HG03280 (cell line): ENCODE measurements around the gene GOLGA1.
"Not testable (repeated sequence)": the region's sequence is repeated elsewhere in the genome, so short reads cannot be mapped to it uniquely, and the experiment has no call there.

Experiments
- ATAC-seq: cut with Tn5 transposase; IDR thresholded peaks from one replicate; pipeline ENCODE4 v1.9.1; 2021; ENCODE audit warnings: mild to moderate bottlenecking, moderate library complexity; ENCODE audit not compliant: unreplicated experiment

GOLGA1 gene

DNA sequence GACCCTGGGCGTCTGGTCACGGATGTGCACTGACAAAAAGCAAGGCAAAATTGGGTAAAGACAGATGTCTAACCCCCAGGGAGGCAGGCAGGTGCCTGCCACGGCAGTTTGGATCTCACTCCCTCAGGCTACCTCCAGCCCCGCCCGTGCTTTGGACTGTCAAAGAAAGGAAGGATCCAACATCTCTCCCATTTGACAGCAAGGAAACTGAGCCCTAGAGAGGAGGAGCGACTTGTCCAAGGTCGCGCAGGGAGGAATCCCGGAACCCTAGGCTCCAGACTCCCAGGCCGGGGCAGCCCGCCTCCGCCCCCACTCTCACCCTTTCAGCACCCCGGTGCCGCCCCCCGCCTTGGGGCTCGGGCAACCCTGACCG is 376 bp downstream of the GOLGA1 start:
- ATAC-seq, result peak; percentile 44

DNA sequence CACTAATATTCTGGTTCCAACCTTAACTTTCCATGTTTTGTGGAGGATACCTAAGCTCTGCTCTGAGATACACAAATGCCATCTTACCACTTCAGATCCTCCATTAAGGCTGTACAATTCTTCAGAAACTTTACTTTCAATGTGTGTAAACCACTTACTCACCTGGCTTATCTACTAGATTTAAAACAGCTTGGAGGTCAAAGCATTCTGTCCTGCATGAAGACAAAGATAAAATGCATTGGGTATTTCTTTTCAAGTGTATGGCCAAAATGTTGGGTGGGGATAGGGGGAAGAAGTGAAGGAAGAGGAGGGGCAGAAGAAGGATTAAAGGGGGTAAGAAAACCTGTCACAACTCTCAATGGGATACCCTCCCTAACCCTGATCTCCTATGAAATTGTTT is 939 bp downstream of the GOLGA1 start:
- no peak for ATAC-seq

DNA sequence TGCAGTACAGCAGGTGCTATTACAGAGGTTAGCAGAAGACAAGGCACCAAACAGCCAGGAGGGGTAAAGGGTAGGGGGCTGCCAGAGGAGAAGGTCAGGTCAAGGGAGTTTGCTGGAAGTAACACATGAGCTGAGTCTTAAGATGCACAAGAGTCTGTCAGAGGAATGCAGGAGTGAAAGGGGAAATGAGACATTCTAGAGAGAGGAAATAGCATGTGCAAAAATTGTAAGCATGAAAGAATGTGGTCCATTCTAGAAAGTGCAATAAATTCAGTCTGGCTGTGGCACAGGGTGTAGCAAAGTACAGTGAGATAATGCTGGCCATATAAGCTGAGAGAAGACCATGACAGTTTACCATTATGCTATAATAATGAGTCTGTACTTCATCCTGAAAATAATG is 6.6 kb downstream of the GOLGA1 start:
- no peak for ATAC-seq

DNA sequence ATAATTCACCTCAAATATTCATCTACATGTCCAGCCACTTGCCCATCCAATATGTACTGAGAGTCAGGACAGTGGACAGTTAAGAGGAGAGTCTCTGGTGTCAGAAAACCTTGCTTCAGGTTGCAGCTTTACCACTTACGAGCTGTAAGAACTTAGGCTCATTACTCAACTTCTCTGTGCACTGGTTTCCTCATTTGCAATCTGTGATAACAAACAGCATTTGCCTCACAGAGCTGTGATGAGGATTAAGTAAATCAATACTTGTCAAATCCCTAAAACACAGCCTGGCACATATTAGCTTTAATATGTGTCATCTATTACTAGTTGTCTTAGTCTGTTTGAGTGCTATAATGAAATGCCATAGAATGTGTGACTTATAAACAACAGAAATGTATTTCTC is 8.6 kb downstream of the GOLGA1 start:
- no peak for ATAC-seq

DNA sequence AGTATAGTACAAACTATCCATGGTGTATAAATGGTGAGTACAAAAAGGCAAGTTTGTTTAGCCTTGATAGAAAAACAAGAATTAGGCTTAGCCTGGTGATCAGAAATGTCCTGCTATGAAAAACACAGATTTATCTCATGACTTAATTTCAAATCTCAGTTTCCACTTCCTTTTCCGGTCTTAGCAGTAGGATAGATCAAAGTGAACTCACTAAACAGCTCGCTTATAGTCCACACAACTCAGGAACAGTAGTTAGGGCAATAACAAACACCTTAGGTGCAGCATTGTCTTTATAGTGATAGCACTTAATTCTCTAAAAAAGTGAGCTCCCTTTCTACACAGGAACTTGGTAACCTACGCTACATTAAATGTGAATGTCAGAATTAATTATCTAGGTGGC is 11.4 kb downstream of the GOLGA1 start:
- no peak for ATAC-seq

DNA sequence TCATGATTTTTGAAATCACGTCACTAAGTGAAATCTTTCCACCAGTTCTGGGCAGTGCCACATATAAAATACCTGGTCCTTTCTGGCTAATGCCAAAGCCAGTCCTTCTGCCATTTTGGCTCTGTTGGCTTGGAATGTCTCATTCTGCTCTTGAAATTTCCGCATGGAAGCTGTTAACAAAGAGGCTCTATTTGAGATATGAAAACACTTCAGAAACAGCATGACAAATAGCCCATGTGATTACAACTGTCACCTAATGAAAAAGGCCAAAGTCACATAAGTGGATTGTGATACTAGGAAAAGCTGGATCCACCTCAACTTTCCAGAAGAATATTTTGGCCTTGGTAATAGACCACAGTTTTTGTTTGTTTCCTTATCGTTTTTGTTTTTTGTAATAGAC is 12.8 kb downstream of the GOLGA1 start:
- no peak for ATAC-seq

DNA sequence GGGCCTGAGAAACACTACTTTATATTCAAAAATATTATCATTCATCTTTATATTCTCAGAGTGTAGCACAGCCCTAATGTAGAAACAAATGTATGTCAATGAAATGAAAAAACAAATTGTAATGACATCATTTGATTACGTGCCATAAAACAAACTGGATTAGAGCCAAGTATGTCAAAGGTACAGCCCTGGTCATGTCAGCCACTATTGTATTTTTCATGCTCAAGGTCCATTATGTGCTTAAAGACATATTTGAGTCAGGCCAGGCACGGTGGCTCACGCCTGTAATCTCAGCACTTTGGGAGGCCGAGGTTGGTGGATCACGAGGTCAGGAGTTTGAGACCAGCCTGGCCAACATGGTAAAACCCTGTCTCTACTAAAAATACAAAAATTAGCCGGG is 20.5 kb downstream of the GOLGA1 start:
- not testable (repeated sequence) for ATAC-seq

DNA sequence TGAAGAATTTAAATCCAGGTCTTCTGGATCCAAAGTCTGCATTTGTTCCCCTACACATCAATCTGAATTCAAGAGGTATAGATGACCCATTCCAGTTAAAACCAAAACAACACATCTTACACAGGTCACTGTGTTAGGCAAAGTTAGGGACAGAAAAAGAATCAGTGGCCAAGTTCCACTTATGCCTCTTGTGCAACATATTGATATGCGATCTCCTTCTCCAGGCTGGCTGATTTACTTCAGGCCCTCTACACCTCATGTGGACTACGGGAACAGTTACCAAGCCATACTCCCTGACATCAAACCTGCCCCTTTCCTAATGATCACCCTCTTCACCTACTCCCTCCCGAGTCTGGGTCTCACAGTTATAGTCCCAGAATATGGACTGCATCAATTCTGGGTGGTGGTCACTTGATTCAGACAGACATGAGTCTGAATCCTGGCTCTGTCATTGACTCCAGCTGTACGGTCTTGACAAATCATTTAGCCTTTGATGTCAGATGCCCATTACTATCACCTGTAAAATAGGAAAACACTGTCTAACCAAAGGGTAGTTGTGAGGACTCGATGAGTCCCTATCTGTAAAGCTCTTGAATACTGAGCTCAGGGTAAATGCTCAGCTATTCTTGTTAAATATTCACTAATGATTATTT is 26.0 kb downstream of the GOLGA1 start:
- ATAC-seq, result no peak

DNA sequence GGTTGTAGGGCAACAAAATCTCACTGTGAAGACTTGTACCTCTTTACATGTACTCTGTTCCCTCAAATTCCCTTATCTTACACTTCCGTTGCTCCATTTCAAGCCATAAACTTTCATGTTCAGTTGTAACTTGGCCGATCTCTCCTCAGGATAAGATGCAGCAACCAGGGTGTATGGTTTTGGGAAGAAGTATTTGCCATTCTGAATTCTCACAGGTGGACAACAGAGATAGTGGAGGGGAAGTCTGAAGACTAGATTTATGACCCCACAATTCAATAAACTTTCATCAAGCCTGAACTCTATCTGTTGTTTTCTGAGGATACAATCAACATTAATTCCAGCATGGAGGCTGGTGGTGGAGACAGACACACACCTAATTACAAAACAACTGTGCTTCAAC is 27.5 kb downstream of the GOLGA1 start:
- no peak for ATAC-seq

DNA sequence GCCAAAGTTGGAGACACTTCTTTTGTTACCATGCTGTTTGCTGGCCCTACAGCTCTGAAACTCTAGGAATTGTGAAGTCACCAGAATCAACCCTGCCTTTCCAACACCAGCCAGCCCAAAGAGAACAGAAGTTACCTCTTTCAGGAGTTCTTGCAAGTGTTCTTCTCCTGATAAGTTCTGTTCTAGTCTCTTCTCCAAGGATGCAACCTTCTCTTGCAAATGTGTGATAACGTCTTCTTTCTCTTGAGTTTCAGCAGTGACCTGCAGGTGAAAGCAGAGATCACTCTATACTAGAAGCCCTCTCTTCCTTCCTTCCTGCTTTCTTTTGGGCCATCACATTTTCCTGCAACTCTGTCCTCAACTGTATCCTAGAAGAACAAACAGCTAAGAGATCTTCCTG is 29.1 kb downstream of the GOLGA1 start:
- no peak for ATAC-seq

DNA sequence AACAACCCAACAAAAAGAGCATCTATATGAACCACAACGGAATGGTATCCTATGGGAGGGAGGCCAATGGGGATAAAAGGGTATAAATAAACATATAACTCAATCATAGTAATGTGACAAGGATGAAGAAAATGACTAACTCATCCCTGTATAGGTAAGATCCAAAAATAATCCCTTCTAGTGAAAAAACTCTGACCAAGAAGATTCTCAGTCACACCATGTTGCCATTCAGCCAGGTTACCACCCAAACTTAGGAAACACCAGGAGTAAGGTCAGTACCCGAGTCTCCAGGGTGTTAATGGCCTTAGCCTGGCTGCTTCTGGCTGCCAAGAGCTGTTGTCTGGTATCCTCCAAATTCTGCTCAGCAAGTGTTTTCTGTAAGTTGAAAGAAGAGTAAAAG is 32.8 kb downstream of the GOLGA1 start:
- no peak for ATAC-seq

DNA sequence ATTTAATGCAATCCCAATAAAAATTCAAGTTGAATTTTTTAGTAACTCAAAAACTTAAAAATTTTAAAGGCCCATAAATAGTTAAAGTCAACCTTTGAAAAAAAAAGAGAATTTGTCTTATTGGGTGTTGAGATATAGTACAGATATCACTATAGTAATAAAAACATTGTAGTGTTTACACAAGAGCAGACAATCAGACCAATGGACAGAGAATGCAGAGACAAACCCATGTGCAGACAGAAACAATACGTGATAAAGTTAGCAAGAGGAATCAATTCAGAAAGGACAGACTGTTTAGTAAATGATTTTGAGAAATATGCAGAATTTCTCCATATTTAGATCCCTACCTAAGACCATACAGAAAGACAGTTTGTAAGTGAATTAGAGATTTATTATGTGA is 33.9 kb downstream of the GOLGA1 start:
- ATAC-seq, result no peak

DNA sequence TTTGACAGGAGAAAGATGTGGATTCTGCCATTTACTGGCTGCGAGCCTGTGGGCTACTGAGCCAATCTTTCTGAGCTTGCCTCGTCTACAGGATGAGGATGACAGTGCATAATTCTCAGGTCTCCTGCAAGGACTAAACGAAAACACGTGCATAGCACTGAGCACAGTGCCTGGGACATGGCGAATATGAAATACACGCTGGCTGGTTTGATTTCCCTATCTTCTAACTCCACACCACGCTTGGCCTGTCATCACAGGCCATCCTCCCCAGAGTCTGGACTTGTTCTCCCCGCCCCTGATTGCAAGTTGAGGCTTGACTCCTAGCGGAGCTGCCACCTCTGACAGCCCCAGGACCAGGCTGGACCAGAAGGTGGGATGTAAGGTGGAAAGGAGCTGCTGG is 41.0 kb downstream of the GOLGA1 start:
- ATAC-seq, result no peak

DNA sequence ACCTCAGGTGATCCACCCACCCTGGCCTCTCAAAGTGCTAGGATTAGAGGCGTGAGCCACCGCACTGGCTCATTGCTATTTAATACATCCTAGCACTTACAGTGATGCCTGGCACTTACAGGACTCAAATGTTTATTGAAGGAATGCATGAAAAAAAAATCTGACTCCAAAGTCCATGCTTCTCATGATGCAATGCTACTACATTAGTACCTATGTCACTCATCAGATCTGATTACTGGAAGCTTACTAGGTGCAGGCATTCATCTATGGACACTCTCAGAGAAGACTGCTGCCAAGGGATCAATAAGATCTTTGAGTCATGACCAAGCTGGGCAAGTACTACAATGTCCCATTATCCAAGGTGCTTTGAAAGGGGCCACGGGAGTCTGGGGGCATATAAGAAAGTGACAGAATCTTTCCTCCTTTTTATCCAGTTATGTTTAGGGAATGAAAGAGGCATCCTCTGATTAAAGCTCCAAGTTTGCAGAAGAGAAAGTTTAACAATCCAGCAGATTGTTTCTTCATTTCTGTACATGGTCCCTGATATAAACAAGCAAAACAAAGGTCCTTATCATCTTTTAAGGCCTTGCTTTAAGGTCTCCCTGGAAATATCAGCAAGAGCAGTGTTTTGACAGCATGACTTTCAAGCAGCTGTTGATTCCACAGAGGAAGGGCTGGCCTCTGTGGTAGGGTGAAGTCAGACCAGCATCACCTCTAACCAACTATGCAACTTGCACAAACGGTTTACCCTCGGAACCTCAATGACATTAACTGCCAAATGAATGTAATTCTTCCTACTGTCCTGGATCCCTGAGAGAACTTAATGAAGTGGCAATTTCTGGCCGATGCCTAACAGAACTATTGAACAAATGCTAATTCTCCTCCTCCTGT is 43.1 kb downstream of the GOLGA1 start:
- no peak for ATAC-seq

DNA sequence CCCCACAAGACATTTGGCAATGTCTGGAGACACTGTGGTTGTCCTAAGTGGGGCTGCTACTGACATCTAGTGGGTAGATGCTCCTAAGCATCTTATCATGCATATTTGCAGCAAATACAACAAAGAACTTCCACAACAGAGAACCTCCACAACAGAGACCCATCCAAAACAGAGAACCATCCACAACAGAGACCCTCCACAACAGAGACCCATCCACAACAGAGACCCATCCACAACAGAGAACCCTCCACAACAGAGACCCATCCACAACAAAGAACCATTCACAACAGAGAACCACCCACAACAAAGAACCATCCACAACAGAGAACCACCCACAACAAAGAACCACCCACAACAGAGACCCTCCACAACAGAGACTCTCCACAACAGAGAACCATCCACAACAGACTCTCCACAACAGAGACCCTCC is 46.1 kb downstream of the GOLGA1 start:
- ATAC-seq, result no peak

DNA sequence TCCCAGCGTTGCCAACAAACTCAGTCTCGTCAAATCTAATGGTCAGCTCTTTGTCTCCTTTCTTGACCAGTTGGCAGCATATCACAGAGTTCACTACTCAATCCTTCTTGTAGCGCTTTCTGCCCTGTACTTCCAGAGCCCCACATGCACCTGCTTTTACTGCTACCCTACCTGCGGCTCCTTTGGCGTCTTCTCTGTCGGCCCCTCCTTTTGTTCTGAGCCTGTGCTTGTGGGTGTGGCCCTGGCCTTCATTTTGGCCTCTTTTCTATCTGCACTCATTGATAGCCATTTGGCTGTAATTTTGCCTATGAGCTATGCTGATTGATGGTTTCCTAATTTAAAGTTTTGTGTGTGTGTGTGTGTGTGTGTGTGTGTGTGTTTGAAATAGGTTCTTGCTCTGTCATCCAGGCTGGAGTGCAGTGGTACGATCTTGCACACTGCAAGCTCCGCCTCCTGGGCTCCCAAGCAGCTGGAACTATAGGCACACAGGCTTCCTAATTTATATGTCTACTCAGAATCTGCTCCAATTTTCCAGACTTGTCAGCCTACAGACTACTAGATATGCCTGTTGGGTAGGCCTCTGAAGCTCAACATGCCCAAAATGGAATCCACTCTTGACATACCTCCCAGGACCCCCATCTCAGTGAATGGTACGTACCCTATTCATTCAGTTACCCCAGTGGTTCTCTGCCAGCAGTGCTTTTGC is 46.7 kb downstream of the GOLGA1 start:
- no peak for ATAC-seq

DNA sequence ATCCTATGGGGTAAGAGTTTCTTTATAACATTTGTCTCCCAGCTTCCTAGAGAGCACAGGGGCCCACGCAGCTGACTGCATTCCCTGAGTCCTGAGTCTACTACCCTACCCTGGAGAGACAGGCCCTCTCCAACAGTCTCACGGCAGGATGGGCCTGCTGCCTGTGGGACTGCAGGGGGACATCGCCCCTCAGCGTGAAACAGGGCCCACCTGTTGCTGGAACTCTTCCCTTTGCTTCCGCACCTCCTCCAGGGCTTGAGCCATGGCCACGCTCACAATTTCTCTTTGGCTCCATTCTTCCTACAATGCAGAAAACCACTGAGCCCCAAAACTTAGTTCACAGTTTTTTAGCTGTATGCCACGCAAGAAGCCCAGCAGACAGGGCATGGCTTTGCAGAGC is 50.7 kb downstream of the GOLGA1 start:
- no peak for ATAC-seq

DNA sequence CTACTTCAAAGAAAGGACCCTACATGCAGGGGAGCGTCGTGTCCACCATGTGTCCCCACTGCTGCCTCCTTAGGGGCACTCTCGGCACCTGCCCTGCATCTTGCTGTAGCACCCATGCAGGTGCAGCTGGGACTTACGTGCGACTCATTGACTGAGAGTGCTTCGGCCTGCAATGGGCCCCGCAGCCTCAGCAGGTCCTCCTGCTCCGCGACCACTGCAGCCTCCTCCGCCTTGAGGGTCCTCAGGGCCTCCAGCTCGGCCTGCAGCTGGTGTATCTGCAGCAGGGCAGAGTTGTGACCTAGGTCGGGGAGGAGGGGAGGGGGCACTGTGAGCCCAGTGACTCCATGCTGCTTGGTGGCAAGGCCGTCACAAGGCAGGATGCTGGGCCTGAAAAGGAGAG is 51.9 kb downstream of the GOLGA1 start:
- ATAC-seq, result no peak

DNA sequence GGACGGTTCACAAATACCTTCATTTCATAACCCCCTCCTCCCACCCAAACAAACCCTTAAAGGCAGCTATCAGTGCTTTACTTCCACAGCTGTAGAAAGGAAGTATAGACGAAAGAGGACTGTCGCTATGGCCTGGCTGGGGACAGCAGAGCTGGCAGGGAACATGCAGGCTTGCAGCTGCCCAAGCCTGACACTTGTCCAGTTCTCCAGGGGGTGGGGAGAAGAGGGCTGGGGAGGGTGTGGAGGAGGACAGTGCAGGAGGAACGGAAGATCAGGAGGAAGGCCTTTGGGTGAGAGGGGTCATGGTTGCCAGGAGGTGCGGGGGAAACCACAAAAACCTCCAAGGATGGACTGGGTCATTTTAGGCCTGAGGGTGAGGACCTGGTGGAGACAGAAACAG is 53.1 kb downstream of the GOLGA1 start:
- no peak for ATAC-seq

DNA sequence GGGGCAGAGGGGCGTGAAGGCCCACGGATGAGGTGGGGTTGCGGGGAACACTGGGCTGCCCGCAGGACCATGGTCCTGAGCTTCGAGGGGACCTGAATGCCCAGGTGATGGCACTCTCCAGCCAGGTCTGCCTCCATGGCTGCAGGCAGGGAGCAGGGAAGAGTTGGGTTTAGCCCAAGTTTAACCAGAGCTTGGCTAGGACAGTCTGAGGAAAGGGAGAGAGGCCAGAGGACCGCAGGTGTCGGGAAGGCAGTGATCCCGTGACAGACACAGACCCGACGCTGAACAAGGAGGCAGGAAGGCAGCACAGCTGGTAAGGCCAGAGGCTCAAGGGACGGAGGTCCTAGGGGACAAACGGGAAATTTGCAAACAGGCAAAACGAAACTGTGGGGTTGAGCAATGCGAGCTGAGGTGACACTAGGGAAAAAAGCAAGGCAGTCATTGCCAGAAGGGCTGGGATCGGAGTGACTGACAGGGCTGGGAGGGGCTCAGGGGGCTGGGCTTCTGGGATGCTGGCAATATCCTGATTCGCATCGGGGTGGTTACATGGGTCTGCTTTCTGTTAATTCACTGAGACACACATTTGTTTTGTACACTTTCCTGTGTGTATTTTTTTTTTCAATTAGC is 53.9 kb downstream of the GOLGA1 start:
- ATAC-seq, result no peak

DNA sequence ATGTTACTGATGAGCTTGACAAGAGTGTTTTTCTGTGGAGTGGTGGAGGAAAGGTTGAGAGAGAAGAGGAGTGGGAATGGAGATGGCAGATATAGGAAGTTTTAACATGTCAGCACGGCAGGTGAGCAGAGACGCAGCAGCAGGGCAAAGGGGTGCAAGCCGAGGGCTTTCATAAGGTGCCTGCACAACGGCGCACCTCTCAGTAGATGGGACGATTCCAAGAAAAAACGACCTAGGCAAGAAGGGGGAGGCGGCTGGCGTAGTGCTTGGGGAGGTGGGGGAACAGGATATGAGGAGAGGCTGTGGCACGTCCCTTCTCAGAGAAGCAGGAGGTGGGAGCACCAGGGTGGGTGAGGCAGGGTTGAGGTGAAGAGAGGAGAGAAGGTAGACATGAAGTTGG is 54.4 kb downstream of the GOLGA1 start:
- no peak for ATAC-seq

DNA sequence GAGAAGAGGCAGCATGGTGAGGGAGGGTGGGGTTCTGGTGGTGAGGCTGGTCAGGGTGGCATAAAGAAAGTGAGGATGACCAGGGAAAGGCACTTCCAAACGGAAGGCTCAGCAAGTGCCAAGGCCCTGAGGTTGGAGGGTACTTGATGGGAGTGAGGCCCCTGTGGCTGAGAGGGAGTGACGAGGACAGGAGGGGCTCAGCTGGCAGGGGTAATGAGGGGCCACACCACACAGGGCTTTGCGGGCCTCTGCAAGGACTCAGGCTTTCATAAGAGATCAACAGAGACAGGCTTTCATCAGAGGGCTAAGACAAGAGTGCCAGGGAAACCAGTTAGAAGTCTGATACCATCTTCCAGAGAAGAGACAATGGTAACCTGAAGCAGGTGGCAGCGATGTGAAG is 55.3 kb downstream of the GOLGA1 start:
- no peak for ATAC-seq
